GM21447 (cell line): ENCODE data around the gene MAPKAP1.
"Not testable (repeated sequence)": the region's sequence is repeated elsewhere in the genome, so short reads cannot be mapped to it uniquely, and the experiment has no call there.

Experiments used
- ATAC-seq: cut with Tn5 transposase; IDR thresholded peaks from one replicate; pipeline ENCODE4 v1.9.1; 2021; ENCODE audit not compliant: unreplicated experiment

MAPKAP1 gene

GRCh38 chr9:125571824-125572223 is 135.2 kb downstream of the MAPKAP1 start:
- not testable (repeated sequence) for ATAC-seq

DNA sequence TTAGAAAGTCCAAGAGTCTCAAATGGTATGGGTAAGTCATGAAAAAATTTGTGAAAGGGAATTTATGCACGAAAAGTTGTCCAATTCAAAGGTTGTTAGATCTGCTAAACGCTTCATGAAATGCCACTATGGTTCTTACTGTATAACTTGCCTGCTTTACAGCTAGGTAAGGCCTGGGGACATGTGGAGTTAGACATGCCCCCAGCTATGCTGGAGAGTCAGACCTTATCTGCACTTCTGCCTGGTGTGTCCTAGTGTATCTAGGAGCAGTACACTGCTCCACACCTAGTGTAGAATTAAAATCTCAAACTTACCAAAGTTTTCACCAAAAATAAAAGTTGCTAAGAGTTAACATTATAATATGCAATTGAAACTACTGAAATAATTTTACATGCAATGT is 136.8 kb downstream of the MAPKAP1 start:
- ATAC-seq: no peak

GRCh38 chr9:125568621-125569020 is 138.4 kb downstream of the MAPKAP1 start:
- no peak for ATAC-seq

- ATAC-seq: not testable (repeated sequence)
Measured at GRCh38 chr9:125566051-125566450, 141.0 kb downstream of the MAPKAP1 start.

GRCh38 chr9:125565126-125565525 is 141.9 kb downstream of the MAPKAP1 start:
- ATAC-seq: no peak

- ATAC-seq: no peak
Measured at GRCh38 chr9:125564631-125565030, 142.4 kb downstream of the MAPKAP1 start.

DNA sequence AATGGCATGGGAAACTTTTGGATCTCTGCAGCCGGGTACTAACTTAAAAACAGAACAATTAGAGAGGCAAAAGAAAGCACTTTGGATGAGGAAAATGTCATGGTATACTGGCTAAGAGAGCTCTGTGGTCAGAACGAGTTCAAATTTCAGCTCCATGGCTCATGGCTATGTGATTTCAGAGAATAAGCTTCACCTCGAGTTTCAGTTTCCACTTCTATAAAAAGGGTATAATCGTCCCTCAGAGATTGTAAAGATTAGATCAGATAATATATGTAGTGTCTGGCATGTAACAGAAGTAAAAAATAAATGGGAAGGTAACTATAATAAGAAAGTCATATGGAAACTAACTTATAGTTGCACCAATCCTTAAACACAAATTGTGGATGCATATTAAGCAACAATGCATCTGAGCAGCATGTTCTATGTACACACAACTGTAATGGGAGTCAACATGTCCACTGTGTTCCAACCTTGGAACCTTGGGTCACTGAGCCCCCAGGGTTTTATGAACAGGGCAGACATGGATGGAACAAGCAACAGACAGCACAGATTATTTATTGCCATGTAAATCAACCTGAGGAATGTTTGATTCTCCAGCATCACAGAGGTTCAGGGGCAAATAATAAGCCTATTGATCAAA is 145.4 kb downstream of the MAPKAP1 start:
- ATAC-seq: no peak

GRCh38 chr9:125559894-125560293 is 147.1 kb downstream of the MAPKAP1 start:
- ATAC-seq: no peak

DNA sequence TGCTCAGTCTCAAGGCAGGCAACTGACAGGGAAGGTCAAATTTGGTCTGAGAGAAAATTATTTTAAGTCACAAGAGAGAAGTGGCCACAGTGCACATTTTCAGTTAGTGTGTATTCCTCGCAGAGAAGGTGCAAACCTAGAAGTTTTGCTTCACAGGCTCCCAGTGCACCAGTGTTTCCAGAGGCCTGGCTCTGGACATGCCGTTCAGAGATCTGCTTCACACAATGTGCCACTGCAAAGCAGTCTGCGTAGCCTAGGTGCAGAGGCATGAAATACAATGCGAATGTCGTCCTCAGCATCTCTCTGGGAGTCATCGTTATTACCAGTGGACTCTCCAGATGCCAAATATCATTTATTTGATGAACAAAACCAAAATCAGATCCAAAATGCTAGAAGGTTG is 147.8 kb downstream of the MAPKAP1 start:
- ATAC-seq: no peak

GRCh38 chr9:125558453-125559092 is 148.4 kb downstream of the MAPKAP1 start:
- no peak for ATAC-seq

DNA sequence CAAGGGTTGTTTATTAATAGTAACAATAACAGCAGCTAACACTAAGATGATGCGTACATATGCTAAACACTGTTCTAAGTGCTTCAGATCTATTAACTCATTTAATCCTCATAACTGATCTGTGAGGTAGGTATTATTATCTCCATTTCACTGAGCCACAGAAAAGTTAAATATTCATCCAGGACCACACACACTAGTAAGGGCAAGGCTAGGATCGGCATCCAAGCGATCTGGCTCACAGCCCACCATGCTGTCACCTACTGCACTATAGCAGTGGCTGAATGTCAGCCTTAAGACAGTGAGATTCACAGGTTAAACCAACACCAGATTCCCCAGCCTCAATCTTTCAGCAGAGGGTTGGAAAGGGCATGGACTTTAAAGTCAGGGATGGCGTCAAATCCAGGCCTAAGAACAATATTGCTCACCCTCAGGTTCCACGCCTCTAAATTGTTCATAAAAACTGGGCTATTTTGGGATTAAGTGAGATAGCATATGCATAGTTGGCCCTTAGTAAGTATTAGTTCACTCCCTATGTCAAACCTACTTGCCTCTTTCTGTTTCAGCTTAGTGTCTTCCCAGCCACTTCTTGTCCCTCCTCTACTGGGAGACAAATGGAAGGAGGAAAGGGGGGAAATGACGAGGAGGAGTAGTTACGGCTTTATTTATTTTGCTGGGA is 150.8 kb downstream of the MAPKAP1 start:
- ATAC-seq: no peak

DNA sequence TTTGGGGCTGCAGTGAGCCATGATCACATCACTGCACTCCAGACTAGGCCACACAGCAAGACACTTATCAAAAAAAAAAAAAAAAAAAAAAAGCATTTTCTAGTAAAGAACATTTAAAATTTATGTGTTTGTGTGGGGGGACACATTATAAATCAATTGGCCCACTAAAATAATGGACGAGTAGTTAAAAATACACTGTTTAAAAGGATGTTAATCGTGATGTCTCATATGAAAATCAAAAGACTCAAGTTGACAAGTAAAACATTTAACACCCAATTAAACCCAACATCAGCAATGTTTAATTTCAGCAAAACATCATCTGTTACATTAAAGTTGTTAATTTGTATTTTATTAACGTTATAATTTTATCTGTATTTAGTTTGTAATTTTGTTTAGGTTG is 152.3 kb downstream of the MAPKAP1 start:
- ATAC-seq: no peak

DNA sequence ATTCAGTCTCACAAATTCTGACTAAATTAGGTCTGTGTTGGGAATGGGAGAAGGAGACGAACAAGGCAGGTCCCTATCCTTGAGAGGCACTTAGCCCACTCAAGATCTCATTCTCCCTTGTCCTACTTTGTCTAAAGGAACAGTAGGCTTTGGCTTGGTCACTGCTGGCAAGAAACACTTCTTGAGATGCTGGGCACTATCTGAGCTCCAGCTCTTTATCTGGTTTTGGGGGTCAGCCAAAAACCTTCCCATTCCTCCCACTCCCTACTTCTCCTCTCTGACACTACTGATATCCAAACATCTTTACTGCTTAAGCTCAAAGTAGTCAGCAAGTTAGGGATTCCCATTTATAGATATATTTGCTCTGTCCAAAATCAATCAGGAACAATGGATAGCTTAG is 155.2 kb downstream of the MAPKAP1 start:
- ATAC-seq: no peak

- ATAC-seq: no peak
Measured at GRCh38 chr9:125549891-125550885, 156.8 kb downstream of the MAPKAP1 start.

GRCh38 chr9:125549465-125549871 is 157.5 kb downstream of the MAPKAP1 start:
- ATAC-seq: no peak

GRCh38 chr9:125549039-125549438 is 158.0 kb downstream of the MAPKAP1 start:
- no peak for ATAC-seq

- ATAC-seq: no peak
Measured at GRCh38 chr9:125548141-125548540, 158.9 kb downstream of the MAPKAP1 start.

DNA sequence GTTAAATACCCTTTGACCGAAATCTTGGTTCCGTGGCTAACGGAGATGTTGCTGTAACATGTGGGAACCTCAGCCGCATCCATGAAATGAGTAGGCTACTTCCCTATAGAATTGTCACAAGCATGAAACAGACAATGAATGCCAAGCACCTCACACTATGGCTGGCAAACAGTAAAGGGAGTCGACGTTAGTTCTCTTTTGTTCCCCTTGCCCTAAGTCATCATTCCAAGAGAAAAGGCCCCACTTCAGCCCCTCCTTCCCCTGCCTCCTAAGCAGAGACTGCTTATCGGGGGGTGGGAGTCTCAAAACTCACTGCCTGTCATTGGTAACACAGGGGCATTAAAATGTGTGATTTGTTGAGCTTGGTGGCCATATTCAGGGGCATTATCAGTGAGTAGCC is 159.6 kb downstream of the MAPKAP1 start:
- ATAC-seq: no peak

DNA sequence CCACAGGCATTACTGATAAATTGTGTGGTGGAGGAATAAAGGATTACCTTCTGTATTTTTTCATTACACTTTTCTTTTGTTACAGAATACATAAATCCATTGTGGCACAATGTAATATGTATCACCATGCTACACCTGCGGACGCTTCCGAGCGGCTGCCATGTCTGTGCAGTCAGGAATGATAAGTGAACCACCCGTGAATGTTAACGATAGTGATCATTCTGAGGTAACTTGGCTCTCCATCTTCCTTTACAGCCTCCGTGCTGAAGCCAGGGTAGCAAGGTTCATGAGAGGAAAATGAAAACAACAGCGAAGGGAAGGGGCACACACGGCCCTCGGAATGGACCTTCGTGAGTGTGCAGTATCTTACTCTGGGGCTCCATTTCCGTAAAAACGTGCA is 161.2 kb downstream of the MAPKAP1 start:
- ATAC-seq: no peak

DNA sequence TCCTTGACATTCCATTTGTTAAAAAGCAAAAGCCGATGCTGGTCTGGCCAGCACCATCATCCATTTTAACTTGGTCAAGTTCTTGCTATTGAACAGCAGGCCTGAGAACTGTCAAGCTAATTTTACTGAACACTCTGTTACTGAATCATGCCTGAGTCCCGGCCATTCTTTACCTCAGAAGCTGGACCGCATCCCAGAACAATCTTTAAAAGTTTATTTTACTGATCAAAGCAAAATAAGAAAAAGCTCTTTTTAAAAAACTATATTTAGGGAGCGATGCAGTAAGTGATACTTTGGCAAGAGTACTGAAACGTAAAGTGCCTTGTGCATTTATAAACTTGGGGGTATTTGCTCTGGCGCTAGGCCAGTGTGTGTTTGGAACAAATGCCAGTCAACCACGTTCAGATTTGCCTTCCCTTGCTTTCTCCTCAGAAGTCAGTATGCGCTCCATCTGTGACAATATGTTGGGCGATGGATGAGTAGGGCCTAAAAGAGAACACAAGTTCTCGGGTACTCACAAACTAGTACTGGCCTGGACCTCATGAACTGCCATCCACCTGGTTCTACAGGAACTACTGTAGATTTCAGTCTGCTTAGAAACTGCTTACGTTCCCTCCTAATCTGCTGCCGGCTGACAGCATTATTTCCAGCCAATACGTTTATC is 161.9 kb downstream of the MAPKAP1 start:
- ATAC-seq: no peak

DNA sequence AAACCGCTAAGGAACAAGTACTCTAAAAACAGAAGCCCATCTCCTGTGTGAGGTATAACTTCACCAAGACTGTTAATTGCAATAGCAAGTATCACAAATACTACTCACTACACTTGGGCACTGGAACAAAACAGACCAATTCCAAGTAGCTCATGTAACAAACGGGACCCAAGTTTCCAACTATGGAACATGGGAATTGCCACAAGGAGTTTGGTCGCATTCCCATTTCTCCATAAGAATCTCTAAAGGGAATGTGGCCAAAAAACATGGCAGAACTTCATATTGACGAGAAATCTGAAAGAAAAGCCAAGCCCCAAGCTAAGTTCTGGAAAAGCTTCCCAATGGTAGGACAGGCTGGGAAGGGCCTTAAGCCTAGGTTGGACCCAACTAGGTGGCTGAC is 162.5 kb downstream of the MAPKAP1 start:
- ATAC-seq: no peak
